ENCODE data around the gene ABLIM3.

- TF ChIP-seq CTCF (IDR thresholded peaks at IDR 0.05 in 2 of 3, conservative IDR thresholded peaks at IDR 0.05 in 1 of 3; ENCODE audit: control insufficient read depth in 2 of 3, extremely low read depth in 1 of 3, insufficient read depth in 1 of 3, low read depth in 3 of 3, low read length in 3 of 3) = no peak
- TF ChIP-seq MYC (IDR thresholded peaks at IDR 0.05; ENCODE audit: insufficient read depth, insufficient read length, insufficient replicate concordance, low read length, severe bottlenecking) = no peak
- no peak for TF ChIP-seq MAX (IDR thresholded peaks at IDR 0.05; ENCODE audit: low read depth, low read length)
- no peak for TF ChIP-seq RBBP5 (conservative IDR thresholded peaks at IDR 0.05)
- TF ChIP-seq LARP7 (IDR thresholded peaks at IDR 0.05) = no peak
- TF ChIP-seq POLR2AphosphoS5 (IDR thresholded peaks at IDR 0.05; ENCODE audit: low read length) = no peak
- TF ChIP-seq CBFB (IDR thresholded peaks at IDR 0.05; ENCODE audit: low read depth) = no peak
Measured at GRCh38 chr5:149185067-149185466, 43.8 kb downstream of the ABLIM3 start.
